Keratinocyte (primary cell): ENCODE measurements around the gene ALOX15. TPM values are rescaled to one million over a fixed set of nuclear protein-coding genes. Genes with fewer than 3 reads are reported as not detected.

Experiments
- DNase-seq: peaks from one replicate; pipeline ENCODE4 v3.0.0-alpha.2; 2011; ENCODE audit warnings: low read depth, missing footprints, low spot score
- FAIRE-seq: peaks from 2 replicates; lab custom pipeline; 2011; peaks lifted over from hg19 to GRCh38; lab: Jason Lieb, UNC
- H2AFZ ChIP-seq: 2 replicates; pipeline ENCODE4 v1.6.0; 2012; ENCODE audit warnings: low read length, control low read depth, inconsistent platforms; ENCODE audit not compliant: control insufficient read depth
- H3K27ac ChIP-seq: 2 replicates; pipeline ENCODE4 v1.5.1; 2011; ENCODE audit warnings: low read length; ENCODE audit not compliant: control insufficient read depth, insufficient read depth
- H3K27me3 ChIP-seq: 3 replicates; pipeline ENCODE4 v1.6.0; 2011; ENCODE audit warnings: low read length; ENCODE audit not compliant: control insufficient read depth, insufficient read depth; ENCODE audit errors: extremely low read depth
- H3K36me3 ChIP-seq, 2 experiments: 2 replicates in 1 of 2; 3 replicates in 1 of 2; pipeline ENCODE4 v1.5.1; 2011; ENCODE audit warnings: low read length in 2 of 2, mild to moderate bottlenecking in 1 of 2; ENCODE audit not compliant: control insufficient read depth in 2 of 2, insufficient read depth in 2 of 2; ENCODE audit errors: extremely low read depth in 1 of 2
- H3K4me1 ChIP-seq: 3 replicates; pipeline ENCODE4 v1.5.1; 2011; ENCODE audit warnings: low read length; ENCODE audit not compliant: control insufficient read depth, insufficient read depth; ENCODE audit errors: extremely low read depth
- H3K4me2 ChIP-seq: 3 replicates; pipeline ENCODE4 v1.6.0; 2011; ENCODE audit warnings: low read depth, low read length; ENCODE audit not compliant: control insufficient read depth, insufficient read depth; ENCODE audit errors: extremely low read depth
- H3K4me3 ChIP-seq, 3 experiments: fragments of 200-600 bp in 1 of 3; sonication (generic) in 1 of 3; 2 replicates in 2 of 3; 3 replicates in 1 of 3; pipeline ENCODE4 v1.5.1; 2011 to 2016; ENCODE audit warnings: low read length in 3 of 3, mild to moderate bottlenecking in 3 of 3, control low read depth in 2 of 3, inconsistent platforms in 1 of 3, low read depth in 1 of 3, mixed read lengths in 1 of 3, mixed run types in 1 of 3, moderate library complexity in 1 of 3; ENCODE audit not compliant: control insufficient read depth in 2 of 3, insufficient read depth in 2 of 3; ENCODE audit errors: extremely low read depth in 1 of 3
- H3K79me2 ChIP-seq: 2 replicates; pipeline ENCODE4 v1.6.0; 2012; ENCODE audit warnings: low read length; ENCODE audit not compliant: control insufficient read depth, insufficient read depth
- H3K9ac ChIP-seq: 3 replicates; pipeline ENCODE4 v1.6.0; 2011; ENCODE audit warnings: low read length; ENCODE audit not compliant: control insufficient read depth, insufficient read depth; ENCODE audit errors: extremely low read depth
- H3K9me1 ChIP-seq: 3 replicates; pipeline ENCODE4 v1.6.0; 2011; ENCODE audit warnings: low read length; ENCODE audit not compliant: control insufficient read depth, insufficient read depth; ENCODE audit errors: extremely low read depth
- H3K9me3 ChIP-seq: 2 replicates; pipeline ENCODE4 v1.5.1; 2012; ENCODE audit warnings: low read depth, low read length; ENCODE audit not compliant: control insufficient read depth
- H4K20me1 ChIP-seq: 3 replicates; pipeline ENCODE4 v1.6.0; 2011; ENCODE audit warnings: low read length; ENCODE audit not compliant: control insufficient read depth, insufficient read depth; ENCODE audit errors: extremely low read depth
- EZH2 ChIP-seq: IDR thresholded peaks from one replicate; pipeline ENCODE4 v1.6.1; 2012; ENCODE audit warnings: inconsistent platforms, mild to moderate bottlenecking, low read length, moderate library complexity
- dilution Hi-C: fragments of 300-500 bp; cut with MboI; formaldehyde crosslinking; loops from one replicate; pipeline ENCODE4 v1.7.0; 2020; ENCODE audit warnings: low sequenced_read_pairs; ENCODE audit not compliant: extremely low pct_ligation_motif_present
- polyA plus RNA-seq, 5 experiments: library from polyadenylated mRNA; depleted of rRNA in 3 of 5; stranded (reverse) in 3 of 5; stranded (forward) in 1 of 5; unstranded in 1 of 5; fragments of >200 nt; gene quantifications; 1 replicate in 1 of 5; 2 replicates in 3 of 5; 3 replicates in 1 of 5; pipeline versions ENCODE4 v1.2.1 to v1.2.3, GENCODE V29; 2011 to 2012; ENCODE audit warnings: missing spikeins in 2 of 5, low read depth in 1 of 5, low replicate concordance in 1 of 5
- TF ChIP-seq, protein P1 (sequence below), 3 experiments: IDR thresholded peaks in 1 of 3; conservative IDR thresholded peaks in 1 of 3; optimal IDR thresholded peaks in 1 of 3; 2 replicates in 2 of 3; 3 replicates in 1 of 3; pipeline versions ENCODE3 to v1.5.1; 2011; ENCODE audit warnings: low read length in 3 of 3, mild to moderate bottlenecking in 3 of 3, moderate library complexity in 2 of 3, control low read depth in 1 of 3, inconsistent platforms in 1 of 3; ENCODE audit not compliant: insufficient read depth in 2 of 3; ENCODE audit errors: extremely low read depth in 1 of 3

The ALOX15 gene
- polyA plus RNA-seq, 1 donor (not counting 4 experiments of a cell fraction or from before 2014, with no cell fraction given), result 0.04 TPM

DNA sequence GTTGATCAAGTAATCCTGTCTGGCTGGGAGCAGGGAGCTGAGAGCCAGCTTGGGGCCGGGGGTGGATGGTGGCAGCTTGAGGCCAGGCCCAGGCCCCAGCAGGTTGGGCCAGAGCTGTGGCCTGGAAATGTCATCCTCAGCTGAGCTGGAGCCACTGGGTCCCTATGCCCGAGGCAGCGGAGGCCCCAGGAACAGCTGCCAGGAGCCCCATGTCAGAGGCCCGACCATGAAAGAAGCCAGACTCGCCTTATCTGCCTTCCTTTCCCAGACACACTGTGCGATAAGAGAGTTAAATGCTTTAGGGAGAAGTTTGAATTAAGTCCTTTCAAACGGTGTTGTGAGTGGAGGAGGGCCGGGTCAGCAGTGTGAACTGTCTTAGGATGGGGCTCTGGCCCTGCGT is 53.7 kb downstream of the ALOX15 start:
- Histone ChIP-seq H3K27me3 (peaks cover 76% of the 10 kb centered on the region), H4K20me1 (no peaks in the 10 kb centered on the region), H3K9ac (no peak overlapping the region), H3K4me1 (no peaks in the 10 kb centered on the region), H3K4me2 (no peak overlapping the region), H3K4me3 (no peak overlapping the region), H3K9me1 (no peaks in the 10 kb centered on the region), H3K79me2 (no peaks in the 10 kb centered on the region), H2AFZ (no peak overlapping the region), H3K9me3 (no peaks in the 10 kb centered on the region), H3K27ac (no peak overlapping the region), H3K36me3 (no peaks in the 10 kb centered on the region)
- dilution Hi-C loops, result no loop called here
- no peak for FAIRE-seq
- DNase-seq, result no peak
- no peak for TF ChIP-seq EZH2
- TF ChIP-seq, protein P1, sequence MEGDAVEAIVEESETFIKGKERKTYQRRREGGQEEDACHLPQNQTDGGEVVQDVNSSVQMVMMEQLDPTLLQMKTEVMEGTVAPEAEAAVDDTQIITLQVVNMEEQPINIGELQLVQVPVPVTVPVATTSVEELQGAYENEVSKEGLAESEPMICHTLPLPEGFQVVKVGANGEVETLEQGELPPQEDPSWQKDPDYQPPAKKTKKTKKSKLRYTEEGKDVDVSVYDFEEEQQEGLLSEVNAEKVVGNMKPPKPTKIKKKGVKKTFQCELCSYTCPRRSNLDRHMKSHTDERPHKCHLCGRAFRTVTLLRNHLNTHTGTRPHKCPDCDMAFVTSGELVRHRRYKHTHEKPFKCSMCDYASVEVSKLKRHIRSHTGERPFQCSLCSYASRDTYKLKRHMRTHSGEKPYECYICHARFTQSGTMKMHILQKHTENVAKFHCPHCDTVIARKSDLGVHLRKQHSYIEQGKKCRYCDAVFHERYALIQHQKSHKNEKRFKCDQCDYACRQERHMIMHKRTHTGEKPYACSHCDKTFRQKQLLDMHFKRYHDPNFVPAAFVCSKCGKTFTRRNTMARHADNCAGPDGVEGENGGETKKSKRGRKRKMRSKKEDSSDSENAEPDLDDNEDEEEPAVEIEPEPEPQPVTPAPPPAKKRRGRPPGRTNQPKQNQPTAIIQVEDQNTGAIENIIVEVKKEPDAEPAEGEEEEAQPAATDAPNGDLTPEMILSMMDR (optimal IDR thresholded peaks at IDR 0.05 in 1 of 3, IDR thresholded peaks at IDR 0.05 in 1 of 3, conservative IDR thresholded peaks at IDR 0.05 in 1 of 3; ENCODE audit: extremely low read depth in 1 of 3, insufficient read depth in 2 of 3, low read length in 3 of 3), result no peak

DNA sequence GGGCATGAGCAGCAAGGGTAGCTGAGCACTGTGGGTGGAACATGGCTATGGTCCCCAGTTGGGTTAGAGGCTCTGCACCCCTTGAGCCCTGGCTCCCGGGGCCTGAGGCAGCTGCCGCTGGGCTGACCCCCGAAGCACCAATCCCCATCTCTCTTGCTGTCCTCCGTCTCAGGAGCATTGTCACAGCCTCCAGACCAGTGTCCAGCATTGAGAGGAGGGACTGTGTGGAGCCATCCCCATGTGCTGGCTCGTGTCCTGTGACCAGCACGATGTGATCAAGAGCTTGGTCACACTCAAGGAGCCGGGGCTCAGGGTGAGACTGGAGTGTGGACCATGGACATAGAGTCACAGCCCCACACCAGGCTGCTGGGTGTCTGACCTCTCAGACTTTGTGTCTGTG is 54.3 kb downstream of the ALOX15 start:
- H3K9me3 ChIP-seq, result no peaks in the 10 kb centered on the region
- H3K27ac ChIP-seq, result no peak overlapping the region
- H3K36me3 ChIP-seq, result no peaks in the 10 kb centered on the region
- no peak for TF ChIP-seq EZH2
- TF ChIP-seq, protein P1 (optimal IDR thresholded peaks at IDR 0.05 in 1 of 3, IDR thresholded peaks at IDR 0.05 in 1 of 3, conservative IDR thresholded peaks at IDR 0.05 in 1 of 3; ENCODE audit: extremely low read depth in 1 of 3, insufficient read depth in 2 of 3, low read length in 3 of 3), result no peak
- FAIRE-seq (no peak), DNase-seq (no peak)
- no peak overlapping the region for H3K9ac ChIP-seq
- dilution Hi-C loops, result no loop called here
- H3K9me1 ChIP-seq, result no peaks in the 10 kb centered on the region
- H2AFZ ChIP-seq, result no peak overlapping the region
- H3K4me3 ChIP-seq, result no peak overlapping the region
- H3K4me2 ChIP-seq, result no peak overlapping the region
- no peaks in the 10 kb centered on the region for H4K20me1 ChIP-seq
- H3K4me1 ChIP-seq, result no peaks in the 10 kb centered on the region
- peaks cover 82% of the 10 kb centered on the region for H3K27me3 ChIP-seq
- no peaks in the 10 kb centered on the region for H3K79me2 ChIP-seq
